Thoracic aorta (tissue), 2 donors: ENCODE results near the gene SMG5. TPM values are rescaled to one million over a fixed set of nuclear protein-coding genes. Genes with fewer than 3 reads are reported as not detected.

Experiments used
- ATAC-seq: fragments of 150-250 bp; one replicate; pipeline ENCODE4 v1.8.0; 2017; ENCODE audit warnings: low read depth; ENCODE audit not compliant: insufficient number of reproducible peaks, low FRiP score
- DNase-seq: peaks from one replicate; pipeline ENCODE4 v3.0.0-alpha.2; 2020; ENCODE audit warnings: low spot score
- H3K27ac ChIP-seq, 2 donors: fragments of 200-600 bp; sonication (generic); 1 replicate in 1 of 2; 2 replicates in 1 of 2; pipeline ENCODE4 v1.5.1; 2016; ENCODE audit warnings: mild to moderate bottlenecking in 2 of 2, moderate library complexity in 2 of 2
- H3K27me3 ChIP-seq: fragments of 200-600 bp; sonication (generic); replicated peaks from 2 replicates; pipeline ENCODE4 v1.6.0; 2016; ENCODE audit warnings: mild to moderate bottlenecking; ENCODE audit not compliant: insufficient read depth
- H3K36me3 ChIP-seq: fragments of 200-600 bp; sonication (generic); one replicate; pipeline ENCODE4 v1.5.1; 2016
- H3K4me1 ChIP-seq, 2 donors: fragments of 200-600 bp; sonication (generic); 1 replicate in 1 of 2; 2 replicates in 1 of 2; pipeline versions ENCODE4 v1.5.1 to v1.6.0; 2016; ENCODE audit warnings: low read depth in 2 of 2, mild to moderate bottlenecking in 1 of 2; ENCODE audit not compliant: control insufficient read depth in 1 of 2
- H3K4me3 ChIP-seq: fragments of 200-600 bp; sonication (generic); 2 replicates; pipeline ENCODE4 v1.5.1; 2016; ENCODE audit warnings: mild to moderate bottlenecking
- H3K9me3 ChIP-seq: fragments of 200-600 bp; sonication (generic); 2 replicates; pipeline ENCODE4 v1.5.1; 2016
- total RNA-seq, 2 donors: library from RNA; depleted of rRNA; stranded (reverse); fragments of >200 nt; gene quantifications; one replicate each; pipeline versions ENCODE4 v1.1.0 to v1.2.3, GENCODE V29; 2016
- TF ChIP-seq, protein P1 (sequence below): fragments of 200-600 bp; sonication (generic); IDR thresholded peaks from one replicate; pipeline ENCODE4 v1.5.1; 2019; ENCODE audit warnings: antibody characterized with exemption

Gene SMG5
- total RNA-seq, 2 donors from 2014 or later = 57.8 to 72.7 TPM

DNA sequence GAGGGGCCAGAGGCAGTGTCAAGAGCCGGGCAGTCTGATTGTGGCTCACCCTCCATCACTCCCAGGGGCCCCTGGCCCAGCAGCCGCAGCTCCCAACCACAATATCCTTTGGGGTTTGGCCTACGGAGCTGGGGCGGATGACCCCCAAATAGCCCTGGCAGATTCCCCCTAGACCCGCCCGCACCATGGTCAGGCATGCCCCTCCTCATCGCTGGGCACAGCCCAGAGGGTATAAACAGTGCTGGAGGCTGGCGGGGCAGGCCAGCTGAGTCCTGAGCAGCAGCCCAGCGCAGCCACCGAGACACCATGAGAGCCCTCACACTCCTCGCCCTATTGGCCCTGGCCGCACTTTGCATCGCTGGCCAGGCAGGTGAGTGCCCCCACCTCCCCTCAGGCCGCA, 40.7 kb downstream of the SMG5 start, which contains the start of gene BGLAP:
Gene BGLAP, plus strand, starts transcription at position 259 of the 400 bp plus-strand sequence. Its CDS starts 48 bp downstream, at position 307.
- Histone ChIP-seq H3K36me3 (peaks cover 31% of the 10 kb centered on the region), H3K27ac (no peak within 1 kb of the TSS)

DNA sequence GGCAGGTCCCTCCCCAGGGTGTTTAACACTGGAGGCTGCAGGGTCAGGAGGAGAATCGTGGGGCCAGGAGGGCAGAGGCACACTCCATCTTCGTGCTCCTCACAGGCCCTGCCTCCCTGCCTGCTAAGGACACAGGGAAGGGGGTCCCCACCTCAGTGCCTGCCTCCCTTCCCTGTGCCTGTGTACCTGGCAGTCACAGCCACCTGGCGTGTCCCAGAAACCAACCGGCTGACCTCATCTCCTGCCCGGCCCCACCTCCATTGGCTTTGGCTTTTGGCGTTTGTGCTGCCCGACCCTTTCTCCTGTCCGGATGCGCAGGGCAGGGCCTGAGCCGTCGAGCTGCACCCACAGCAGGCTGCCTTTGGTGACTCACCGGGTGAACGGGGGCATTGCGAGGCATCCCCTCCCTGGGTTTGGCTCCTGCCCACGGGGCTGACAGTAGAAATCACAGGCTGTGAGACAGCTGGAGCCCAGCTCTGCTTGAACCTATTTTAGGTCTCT, 41.3 kb downstream of the SMG5 start:
- DNase-seq (no peak), ATAC-seq (no peak)
- TF ChIP-seq, protein P1, sequence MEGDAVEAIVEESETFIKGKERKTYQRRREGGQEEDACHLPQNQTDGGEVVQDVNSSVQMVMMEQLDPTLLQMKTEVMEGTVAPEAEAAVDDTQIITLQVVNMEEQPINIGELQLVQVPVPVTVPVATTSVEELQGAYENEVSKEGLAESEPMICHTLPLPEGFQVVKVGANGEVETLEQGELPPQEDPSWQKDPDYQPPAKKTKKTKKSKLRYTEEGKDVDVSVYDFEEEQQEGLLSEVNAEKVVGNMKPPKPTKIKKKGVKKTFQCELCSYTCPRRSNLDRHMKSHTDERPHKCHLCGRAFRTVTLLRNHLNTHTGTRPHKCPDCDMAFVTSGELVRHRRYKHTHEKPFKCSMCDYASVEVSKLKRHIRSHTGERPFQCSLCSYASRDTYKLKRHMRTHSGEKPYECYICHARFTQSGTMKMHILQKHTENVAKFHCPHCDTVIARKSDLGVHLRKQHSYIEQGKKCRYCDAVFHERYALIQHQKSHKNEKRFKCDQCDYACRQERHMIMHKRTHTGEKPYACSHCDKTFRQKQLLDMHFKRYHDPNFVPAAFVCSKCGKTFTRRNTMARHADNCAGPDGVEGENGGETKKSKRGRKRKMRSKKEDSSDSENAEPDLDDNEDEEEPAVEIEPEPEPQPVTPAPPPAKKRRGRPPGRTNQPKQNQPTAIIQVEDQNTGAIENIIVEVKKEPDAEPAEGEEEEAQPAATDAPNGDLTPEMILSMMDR = no peak

More for the DNA sequence above, 40.7 kb downstream of the SMG5 start, which contains the start of gene BGLAP:
- ATAC-seq = no peak
- no peak within 1 kb of the TSS for H3K4me3 ChIP-seq
- TF ChIP-seq, protein P1 = no peak
- no peaks in the 10 kb centered on the region for H3K9me3 ChIP-seq
- H3K27me3 ChIP-seq = no peaks in the 10 kb centered on the region
- H3K4me1 ChIP-seq = peaks cover 0 to 15% of the 10 kb centered on the region in 2 donors
- DNase-seq = no peak

DNA sequence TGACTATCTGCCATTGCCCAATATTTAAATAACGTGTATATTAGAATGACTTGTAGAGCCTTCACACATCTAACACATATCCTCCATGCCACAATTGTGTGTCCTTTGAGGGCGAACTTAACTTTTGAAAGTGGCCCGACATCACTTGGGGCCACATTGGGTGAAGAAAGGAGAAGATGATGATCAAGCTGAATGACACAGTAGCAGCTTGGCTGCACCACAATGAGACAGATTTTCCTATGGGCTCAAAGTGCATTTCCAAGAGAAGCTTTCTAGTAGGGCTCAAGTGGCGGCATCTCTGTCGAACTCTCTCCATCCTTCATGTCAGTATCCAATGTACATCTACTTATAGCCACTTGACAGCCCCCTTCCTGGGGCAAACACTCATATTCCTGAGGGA, 44.4 kb downstream of the SMG5 start:
- Histone ChIP-seq H3K4me3 (no peak overlapping the region), H3K27ac (no peak overlapping the region), H3K36me3 (peaks cover 62% of the 10 kb centered on the region), H3K4me1 (no peaks in the 10 kb centered on the region), H3K9me3 (no peaks in the 10 kb centered on the region), H3K27me3 (no peaks in the 10 kb centered on the region)
- ATAC-seq (no peak), DNase-seq (no peak)
- TF ChIP-seq, protein P1 = no peak

More for the DNA sequence above, 41.3 kb downstream of the SMG5 start:
- Histone ChIP-seq H3K4me3 (no peak overlapping the region), H3K27me3 (no peaks in the 10 kb centered on the region), H3K4me1 (peaks cover 0 to 12% of the 10 kb centered on the region in 2 donors), H3K27ac (no peak overlapping the region), H3K36me3 (peaks cover 37% of the 10 kb centered on the region), H3K9me3 (no peaks in the 10 kb centered on the region)

DNA sequence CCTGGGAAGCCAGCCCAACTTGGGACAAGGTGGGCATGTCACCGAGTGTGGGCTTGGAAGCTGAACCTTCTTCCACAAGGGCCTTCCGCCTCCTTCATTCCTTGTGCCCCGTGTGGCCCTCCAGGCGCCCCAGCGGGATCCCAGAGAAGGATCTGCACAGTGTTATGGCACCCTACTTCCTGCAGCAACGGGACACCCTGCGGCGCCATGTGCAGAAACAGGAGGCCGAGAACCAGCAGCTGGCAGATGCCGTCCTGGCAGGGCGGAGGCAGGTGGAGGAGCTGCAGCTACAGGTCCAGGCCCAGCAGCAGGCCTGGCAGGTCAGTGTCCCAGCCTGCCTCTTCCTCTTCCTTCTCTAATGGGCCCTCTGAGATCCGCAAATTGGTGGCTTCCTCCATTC, 46.5 kb downstream of the SMG5 start:
- DNase-seq (no peak), ATAC-seq (no peak)
- Histone ChIP-seq H3K4me1 (no peaks in the 10 kb centered on the region), H3K36me3 (peaks cover 58% of the 10 kb centered on the region), H3K27ac (no peak overlapping the region), H3K9me3 (no peaks in the 10 kb centered on the region), H3K4me3 (no peak overlapping the region), H3K27me3 (no peaks in the 10 kb centered on the region)
- TF ChIP-seq, protein P1 = no peak

DNA sequence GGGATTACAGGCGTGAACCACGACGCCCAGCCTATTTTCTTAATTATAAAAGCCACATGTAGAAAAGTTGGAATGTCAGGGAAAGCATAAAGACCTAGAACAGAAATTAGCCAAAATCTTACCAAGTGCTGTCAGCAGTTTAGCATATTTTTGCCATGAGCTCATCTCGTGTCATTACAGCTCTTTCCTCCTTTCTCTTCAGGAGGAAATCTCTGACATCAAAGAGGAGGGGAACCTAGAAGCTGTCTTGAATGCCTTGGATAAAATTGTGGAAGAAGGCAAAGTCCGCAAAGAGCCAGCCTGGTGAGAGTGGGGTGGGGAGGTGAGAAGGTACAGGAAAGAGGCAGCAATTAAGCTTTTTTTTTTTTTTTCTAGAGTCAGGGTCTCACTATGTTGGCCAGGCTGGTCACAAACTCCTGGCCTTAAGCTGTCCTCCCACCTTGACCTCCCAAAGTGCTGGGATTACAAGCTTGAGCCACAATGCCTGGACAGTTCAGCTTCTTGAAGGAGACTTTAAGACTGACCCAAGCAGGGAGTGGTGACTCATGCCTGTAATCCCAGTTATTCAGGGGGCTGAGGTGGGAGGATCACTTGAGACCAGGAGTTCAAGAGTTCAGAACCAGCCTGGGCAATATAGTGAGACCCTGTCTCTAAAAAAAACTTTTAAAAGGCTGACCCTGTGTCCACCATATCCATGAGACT, 49.0 kb downstream of the SMG5 start:
- Histone ChIP-seq H3K4me1 (no peaks in the 10 kb centered on the region), H3K27me3 (no peaks in the 10 kb centered on the region), H3K36me3 (peaks cover 49% of the 10 kb centered on the region), H3K27ac (no peak overlapping the region), H3K9me3 (no peaks in the 10 kb centered on the region), H3K4me3 (no peak overlapping the region)
- ATAC-seq (no peak), DNase-seq (no peak)
- TF ChIP-seq, protein P1 = no peak
